Hematopoietic multipotent progenitor cell treated with erythropoietin and hydrocortisone succinate and interleukin-3 and kit ligand, for 6 days (in vitro differentiated cells): ENCODE measurements around the gene MAP2K7.

Source experiments
- DNase-seq: peaks from one replicate; pipeline ENCODE4 v3.0.0-alpha.2; 2015

The MAP2K7 gene

GRCh38 chr19:7885818-7886217, 17.9 kb upstream of the MAP2K7 start:
- DNase-seq, result no peak

GRCh38 chr19:7887408-7888144, 16.1 kb upstream of the MAP2K7 start:
- DNase-seq, result no peak

GRCh38 chr19:7888145-7888825, 15.4 kb upstream of the MAP2K7 start, which contains the start of gene LRRC8E:
LRRC8E (plus strand) TSS chr19:7888510; CDS start chr19:7895604, 7,094 bp downstream.
- DNase-seq, result peak; percentile 74

- DNase-seq, result no peak
Observed at GRCh38 chr19:7888826-7889217, 14.9 kb upstream of the MAP2K7 start.

- peak; percentile 40 for DNase-seq
Observed at GRCh38 chr19:7893362-7894101, 10.1 kb upstream of the MAP2K7 start.

- DNase-seq, result no peak
Observed at GRCh38 chr19:7894612-7895309, 8.9 kb upstream of the MAP2K7 start.

- DNase-seq, result no peak
Observed at GRCh38 chr19:7895565-7895964, 8.1 kb upstream of the MAP2K7 start.

GRCh38 chr19:7897292-7897691, 6.4 kb upstream of the MAP2K7 start:
- DNase-seq, result no peak

- DNase-seq, result no peak
Observed at GRCh38 chr19:7898967-7899366, 4.7 kb upstream of the MAP2K7 start.

GRCh38 chr19:7899751-7900378, 3.8 kb upstream of the MAP2K7 start:
- no peak for DNase-seq

- DNase-seq, result no peak
Observed at GRCh38 chr19:7900401-7900870, 3.2 kb upstream of the MAP2K7 start.

- no peak for DNase-seq
Observed at GRCh38 chr19:7900931-7901330, 2.7 kb upstream of the MAP2K7 start.

- no peak for DNase-seq
Observed at GRCh38 chr19:7901337-7901736, 2.3 kb upstream of the MAP2K7 start.

GRCh38 chr19:7902796-7903243, 857 bp upstream of the MAP2K7 start:
- DNase-seq, result peak; percentile 26

GRCh38 chr19:7904074-7905020, 670 bp downstream of the MAP2K7 start:
- DNase-seq, result peak; percentile 60

- DNase-seq, result no peak
Observed at GRCh38 chr19:7905268-7905667, 1.6 kb downstream of the MAP2K7 start.

- DNase-seq, result no peak
Observed at GRCh38 chr19:7905859-7906258, 2.2 kb downstream of the MAP2K7 start.

GRCh38 chr19:7907122-7907521, 3.4 kb downstream of the MAP2K7 start:
- DNase-seq, result no peak

- DNase-seq, result no peak
Observed at GRCh38 chr19:7907544-7907943, 3.9 kb downstream of the MAP2K7 start.

- peak; percentile 27 for DNase-seq
Observed at GRCh38 chr19:7908078-7908699, 4.5 kb downstream of the MAP2K7 start.
